Measurements from ENCODE around the gene MRPS18A.

- TF ChIP-seq CTCF (IDR thresholded peaks at IDR 0.05) (no peak), POLR2A (IDR thresholded peaks at IDR 0.05) (no peak)
These were observed 36.8 kb upstream of the MRPS18A start for GRCh38 chr6:43724354-43724753.

Data from esophagus squamous epithelium (tissue), 4 donors.